Kidney (tissue), 14 donors: ENCODE measurements around the gene MAP10. TPM values are rescaled to one million over a fixed set of nuclear protein-coding genes. Genes with fewer than 3 reads are reported as not detected.

ENCODE experiments used
- DNase-seq, 5 donors: peaks; one replicate each; pipeline ENCODE4 v3.0.0-alpha.2; 2013 to 2020
- FAIRE-seq: peaks from 2 replicates; lab custom pipeline; 2012; peaks lifted over from hg19 to GRCh38; lab: Jason Lieb, UNC
- H3K27ac ChIP-seq, 2 donors: one replicate each; pipeline ENCODE4 v1.7.0; 2013; ENCODE audit warnings: low read depth in 2 of 2, low read length in 2 of 2, inconsistent platforms in 1 of 2
- H3K27me3 ChIP-seq: one replicate; pipeline ENCODE4 v1.7.1; 2013; ENCODE audit warnings: low read length, inconsistent platforms; ENCODE audit not compliant: control insufficient read depth, insufficient read depth
- H3K36me3 ChIP-seq, 3 donors: one replicate each; pipeline versions ENCODE4 v1.7.0 to v1.7.1; 2013; ENCODE audit warnings: low read length in 3 of 3, control low read depth in 1 of 3, inconsistent platforms in 1 of 3; ENCODE audit not compliant: insufficient read depth in 3 of 3, control insufficient read depth in 2 of 3
- H3K4me1 ChIP-seq, 3 donors: one replicate each; pipeline versions ENCODE4 v1.7.0 to v1.7.1; 2013; ENCODE audit warnings: low read length in 3 of 3, inconsistent platforms in 1 of 3, low read depth in 1 of 3; ENCODE audit not compliant: control insufficient read depth in 2 of 3, insufficient read depth in 2 of 3
- H3K4me3 ChIP-seq, 3 donors: one replicate each; pipeline versions ENCODE4 v1.7.0 to v1.8.1; 2013; ENCODE audit warnings: low read length in 3 of 3, control low read depth in 1 of 3, inconsistent platforms in 1 of 3
- H3K9ac ChIP-seq, 3 donors: one replicate each; pipeline versions ENCODE4 v1.7.0 to v1.7.1; 2013; ENCODE audit warnings: low read length in 3 of 3, control low read depth in 1 of 3, inconsistent platforms in 1 of 3
- H3K9me3 ChIP-seq, 3 donors: one replicate each; pipeline versions ENCODE4 v1.7.0 to v1.7.1; 2013; ENCODE audit warnings: low read length in 3 of 3, control low read depth in 1 of 3, inconsistent platforms in 1 of 3; ENCODE audit not compliant: control insufficient read depth in 2 of 3, insufficient read depth in 1 of 3
- intact Hi-C: fragments of 100-400 bp; cut with DNase I; formaldehyde crosslinking; loops from one replicate; pipeline ENCODE4 v1.11.1; 2022
- polyA plus RNA-seq: library from polyadenylated mRNA; stranded (reverse); fragments of 350-450 nt; fragmentation: Illumina TruSeq; extraction: RNeasy Lipid Tissue Mini Kit (QIAGEN cat#74804); gene quantifications from one replicate; pipeline ENCODE4 v1.2.3, GENCODE V29; 2014; ENCODE audit warnings: low read depth, low replicate concordance; ENCODE audit not compliant: insufficient read depth
- total RNA-seq: library from RNA; stranded (reverse); fragmentation: NEBNext Ultra II Directional; extraction: Animal tissue kit (Norgen Biotek cat#: 25700); gene quantifications from one replicate; pipeline ENCODE4 v1.2.1, GENCODE V29; 2021
- TF ChIP-seq, protein P1 (sequence below): IDR thresholded peaks from 3 replicates; pipeline ENCODE4 v1.5.1; 2012; ENCODE audit warnings: mild to moderate bottlenecking, moderate library complexity, borderline replicate concordance; ENCODE audit not compliant: insufficient read depth; ENCODE audit errors: extremely low read depth
- donor health status: control.
- donor health status: control.
- donor health status: control.
- donor health status: control.
- donor health status: control.
- donor health status: DM: yes; HTN: yes; CAD: no.
- donor health status: Normal renal cell carcinoma (clear cell type).

Gene MAP10
- total and polyA plus RNA-seq, 2 donors from 2014 or later: 1.1 to 3.8 TPM

DNA sequence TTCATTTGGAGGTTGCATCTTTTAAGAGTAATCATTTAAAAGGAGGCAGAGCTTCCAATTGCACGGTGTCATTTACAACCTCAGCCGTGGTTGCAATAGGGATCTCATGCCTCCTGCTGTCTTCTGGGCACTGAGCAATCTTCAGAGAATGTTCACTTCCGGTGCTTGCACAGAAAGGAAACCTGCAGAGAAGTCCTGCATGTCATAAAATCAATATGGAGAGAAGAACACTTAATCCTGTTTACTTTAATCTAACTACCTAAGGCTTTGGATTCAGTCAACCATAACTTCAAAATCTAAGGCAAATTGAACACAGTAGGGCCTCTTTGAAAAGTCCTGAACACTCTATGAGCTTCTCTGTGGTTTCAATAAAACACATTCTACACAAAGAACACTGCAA is 11.3 kb upstream of the MAP10 start:
- Histone ChIP-seq H3K9ac (no peak overlapping the region), H3K4me3 (no peak overlapping the region), H3K27ac (no peak overlapping the region), H3K9me3 (no peaks in the 10 kb centered on the region), H3K27me3 (no peaks in the 10 kb centered on the region), H3K36me3 (no peaks in the 10 kb centered on the region), H3K4me1 (no peaks in the 10 kb centered on the region)
- intact Hi-C loops: no loop called here
- DNase-seq (peak in 2 of 5 donors; percentile 12 to 29), FAIRE-seq (no peak)
- TF ChIP-seq, protein P1, sequence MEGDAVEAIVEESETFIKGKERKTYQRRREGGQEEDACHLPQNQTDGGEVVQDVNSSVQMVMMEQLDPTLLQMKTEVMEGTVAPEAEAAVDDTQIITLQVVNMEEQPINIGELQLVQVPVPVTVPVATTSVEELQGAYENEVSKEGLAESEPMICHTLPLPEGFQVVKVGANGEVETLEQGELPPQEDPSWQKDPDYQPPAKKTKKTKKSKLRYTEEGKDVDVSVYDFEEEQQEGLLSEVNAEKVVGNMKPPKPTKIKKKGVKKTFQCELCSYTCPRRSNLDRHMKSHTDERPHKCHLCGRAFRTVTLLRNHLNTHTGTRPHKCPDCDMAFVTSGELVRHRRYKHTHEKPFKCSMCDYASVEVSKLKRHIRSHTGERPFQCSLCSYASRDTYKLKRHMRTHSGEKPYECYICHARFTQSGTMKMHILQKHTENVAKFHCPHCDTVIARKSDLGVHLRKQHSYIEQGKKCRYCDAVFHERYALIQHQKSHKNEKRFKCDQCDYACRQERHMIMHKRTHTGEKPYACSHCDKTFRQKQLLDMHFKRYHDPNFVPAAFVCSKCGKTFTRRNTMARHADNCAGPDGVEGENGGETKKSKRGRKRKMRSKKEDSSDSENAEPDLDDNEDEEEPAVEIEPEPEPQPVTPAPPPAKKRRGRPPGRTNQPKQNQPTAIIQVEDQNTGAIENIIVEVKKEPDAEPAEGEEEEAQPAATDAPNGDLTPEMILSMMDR: no peak

DNA sequence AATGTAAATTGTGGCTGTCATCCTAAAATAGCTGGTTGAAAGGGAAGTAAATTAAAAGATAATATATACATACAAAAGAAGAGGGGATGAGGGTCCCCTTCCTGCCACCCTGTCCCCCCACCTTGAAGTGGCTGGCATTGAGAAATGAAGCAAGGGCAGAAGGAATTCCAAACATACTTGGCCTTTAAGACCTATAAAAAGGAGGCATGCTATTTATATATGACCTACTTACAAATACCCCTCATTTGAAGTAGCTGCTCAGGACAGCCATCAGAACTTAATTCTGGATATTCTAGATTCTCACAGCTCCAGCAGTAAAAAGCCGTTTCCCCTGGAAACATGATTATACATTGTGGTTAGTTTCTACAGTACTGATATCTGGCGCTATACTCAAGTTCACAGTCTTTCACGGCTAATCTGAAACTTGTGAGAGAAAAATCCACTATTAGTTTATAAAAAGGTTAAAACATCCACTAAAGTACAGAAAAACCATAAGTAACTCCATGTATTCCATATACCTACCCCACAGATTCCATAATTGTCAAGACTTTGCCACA is 9.6 kb upstream of the MAP10 start:
- intact Hi-C loops: no loop called here
- Histone ChIP-seq H3K9ac (no peak overlapping the region), H3K4me3 (no peak overlapping the region), H3K27ac (no peak overlapping the region), H3K36me3 (no peaks in the 10 kb centered on the region), H3K9me3 (no peaks in the 10 kb centered on the region), H3K4me1 (no peaks in the 10 kb centered on the region), H3K27me3 (no peaks in the 10 kb centered on the region)
- FAIRE-seq (no peak), DNase-seq (no peak)
- TF ChIP-seq, protein P1: no peak

DNA sequence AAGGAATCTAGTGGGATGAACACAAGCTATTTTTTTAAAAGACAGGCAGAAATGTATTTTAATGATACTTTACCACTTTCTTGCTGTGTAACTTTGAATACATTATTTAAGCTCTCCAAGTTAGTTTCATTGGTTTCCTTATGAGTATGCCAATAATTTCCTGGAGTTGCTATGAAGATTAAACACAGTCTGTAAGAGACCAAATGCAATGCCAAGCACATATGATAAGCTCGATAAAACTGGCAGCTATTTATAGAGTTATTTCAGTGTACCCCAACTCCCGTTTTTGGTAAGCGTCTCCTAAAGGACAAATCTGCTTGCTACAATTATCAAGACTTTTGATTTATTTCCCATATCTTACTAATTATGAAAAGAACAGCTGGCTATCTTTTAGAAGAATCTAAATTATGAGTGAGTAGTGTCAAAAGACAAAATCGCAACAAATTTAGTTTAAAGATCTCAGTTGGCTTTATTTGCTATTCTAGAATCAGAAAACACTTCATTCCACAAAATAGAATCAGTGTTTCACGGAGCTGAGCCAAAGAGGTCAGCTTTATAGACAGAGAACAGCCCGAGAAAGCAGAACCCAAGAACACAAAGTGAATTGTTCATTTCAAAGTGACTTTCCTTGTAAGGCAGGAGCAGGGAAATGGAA is 7.2 kb upstream of the MAP10 start:
- DNase-seq: no peak
- no peaks in the 10 kb centered on the region for H3K4me1 ChIP-seq
- intact Hi-C loops: no loop called here

More for the DNA sequence above, 7.2 kb upstream of the MAP10 start:
- H3K36me3 ChIP-seq: no peaks in the 10 kb centered on the region
- H3K9me3 ChIP-seq: no peaks in the 10 kb centered on the region
- no peak overlapping the region for H3K9ac ChIP-seq
- FAIRE-seq: no peak
- no peaks in the 10 kb centered on the region for H3K27me3 ChIP-seq
- H3K4me3 ChIP-seq: no peak overlapping the region
- TF ChIP-seq, protein P1: no peak
- no peak overlapping the region for H3K27ac ChIP-seq
